GM19455 (cell line): ENCODE measurements around the gene CTIF.

Experiments
- ATAC-seq: cut with Tn5 transposase; IDR thresholded peaks from one replicate; pipeline ENCODE4 v1.9.1; 2021; ENCODE audit not compliant: unreplicated experiment

CTIF gene

DNA sequence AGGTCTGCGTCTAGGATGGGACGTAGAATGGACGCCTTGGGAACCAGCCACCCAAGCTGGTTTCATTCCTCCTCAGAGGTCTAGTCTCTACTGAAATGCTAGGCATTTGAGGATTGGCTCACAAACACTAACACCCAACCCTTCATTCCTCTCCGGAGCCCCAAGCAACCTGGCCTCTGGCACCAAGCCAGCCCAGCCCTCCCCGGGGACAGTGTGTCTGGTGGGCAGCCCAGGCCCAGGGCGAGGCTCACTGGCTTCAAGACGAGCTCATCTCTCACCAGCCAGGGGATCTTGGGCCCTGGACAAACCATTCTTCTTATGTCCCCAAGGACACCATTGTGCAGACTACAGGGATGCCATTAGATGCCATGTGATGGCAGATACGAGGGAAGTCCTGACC, 182.5 kb downstream of the CTIF start:
- no peak for ATAC-seq

DNA sequence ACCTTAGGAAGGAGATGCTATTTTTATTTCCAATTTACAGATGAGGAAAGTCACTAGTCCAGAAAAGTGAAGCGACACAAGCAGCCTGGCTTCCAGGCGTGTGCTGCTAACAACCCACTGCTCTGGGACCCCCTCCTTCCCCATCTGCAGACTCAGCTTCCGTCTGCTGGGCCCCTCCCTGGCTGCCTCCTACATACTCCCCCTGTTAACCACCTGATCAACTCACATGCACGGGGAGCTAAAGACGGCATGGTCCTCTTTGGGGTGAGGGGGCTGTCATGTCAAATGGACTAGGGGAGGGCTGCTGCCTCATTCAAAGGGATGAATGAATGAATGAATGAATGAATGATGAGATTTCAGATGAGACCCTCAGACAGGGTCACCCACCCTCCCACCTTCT, 184.2 kb downstream of the CTIF start:
- ATAC-seq, result no peak

DNA sequence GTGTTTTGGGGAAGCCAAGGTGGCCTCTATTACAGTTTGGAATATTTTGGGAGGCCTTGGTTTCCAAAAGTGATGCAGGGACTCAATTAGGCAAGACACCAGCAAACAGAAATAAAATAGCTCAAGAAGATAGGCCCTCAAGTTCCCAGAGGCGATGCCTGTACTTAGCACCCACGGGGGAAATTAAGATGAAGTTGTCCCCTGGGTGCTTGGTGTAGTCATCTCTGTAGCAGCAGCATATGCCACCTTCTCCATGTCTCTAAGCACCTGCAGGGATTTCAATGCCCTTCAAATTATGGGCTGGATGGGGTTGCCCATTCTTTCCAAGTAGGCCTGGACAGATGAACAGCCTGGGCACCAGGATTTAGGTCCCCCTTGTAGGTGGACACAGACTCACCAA, 185.0 kb downstream of the CTIF start:
- no peak for ATAC-seq

DNA sequence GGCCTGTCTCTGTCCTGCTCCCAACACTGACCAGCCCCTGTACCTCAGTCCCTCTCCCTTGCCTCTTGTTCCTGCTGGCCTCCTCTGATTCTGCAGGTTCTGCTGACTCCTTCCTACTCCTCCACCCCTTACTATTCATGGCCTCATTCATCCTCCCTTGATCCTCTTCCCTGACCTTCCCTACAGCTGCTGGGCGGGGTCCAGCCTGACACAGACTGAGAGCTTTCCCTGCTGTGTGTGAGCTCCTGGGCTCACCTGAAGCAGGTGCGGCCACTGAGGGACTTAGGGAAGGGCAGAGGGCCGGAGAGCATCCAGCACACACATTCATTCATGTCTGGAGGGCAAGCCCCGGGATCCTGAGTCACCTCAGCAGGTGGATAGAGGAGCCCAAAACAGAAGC, 185.6 kb downstream of the CTIF start:
- no peak for ATAC-seq

DNA sequence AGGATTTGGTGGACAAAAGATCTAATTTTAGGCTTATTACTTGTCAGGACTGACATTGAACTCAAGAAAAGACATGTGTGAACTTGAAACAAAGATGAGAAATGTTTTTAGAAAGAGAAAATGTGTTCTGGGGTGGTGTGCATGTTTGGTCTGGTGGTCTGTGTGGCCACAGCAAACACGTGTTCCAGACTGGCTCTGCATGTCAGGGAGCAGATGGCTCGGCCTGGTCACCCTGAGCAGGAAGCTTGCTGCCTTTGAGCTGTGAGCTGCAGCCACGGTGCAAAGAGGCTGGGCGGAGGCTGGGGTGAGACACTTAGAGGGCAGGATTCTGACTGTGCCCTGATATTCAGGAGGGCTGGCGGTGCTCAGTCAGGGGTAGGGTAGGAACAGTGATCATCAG, 186.1 kb downstream of the CTIF start:
- no peak for ATAC-seq

DNA sequence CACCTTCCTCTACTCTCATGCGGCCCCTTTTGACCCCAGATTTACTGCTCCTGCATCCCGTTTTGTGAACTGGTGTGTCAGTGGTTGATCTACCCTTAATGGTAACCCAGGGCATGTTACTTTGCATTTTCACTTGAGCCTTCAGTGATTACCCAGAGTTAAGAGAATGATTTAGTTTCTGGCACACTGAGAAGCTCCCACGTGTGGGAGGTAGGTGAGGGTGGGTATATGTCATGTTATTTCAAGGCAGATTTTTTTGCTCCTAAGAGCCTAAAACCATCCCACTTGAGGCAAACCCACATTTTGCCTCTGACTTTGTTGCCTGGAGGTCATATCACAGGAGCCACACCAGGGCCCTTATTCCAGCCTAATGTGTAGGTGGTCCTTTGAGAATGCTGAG, 186.7 kb downstream of the CTIF start:
- no peak for ATAC-seq

GRCh38 chr18:48727681-48728080, 188.8 kb downstream of the CTIF start:
- no peak for ATAC-seq

- no peak for ATAC-seq
Measured at GRCh38 chr18:48728204-48728833, 189.5 kb downstream of the CTIF start.

DNA sequence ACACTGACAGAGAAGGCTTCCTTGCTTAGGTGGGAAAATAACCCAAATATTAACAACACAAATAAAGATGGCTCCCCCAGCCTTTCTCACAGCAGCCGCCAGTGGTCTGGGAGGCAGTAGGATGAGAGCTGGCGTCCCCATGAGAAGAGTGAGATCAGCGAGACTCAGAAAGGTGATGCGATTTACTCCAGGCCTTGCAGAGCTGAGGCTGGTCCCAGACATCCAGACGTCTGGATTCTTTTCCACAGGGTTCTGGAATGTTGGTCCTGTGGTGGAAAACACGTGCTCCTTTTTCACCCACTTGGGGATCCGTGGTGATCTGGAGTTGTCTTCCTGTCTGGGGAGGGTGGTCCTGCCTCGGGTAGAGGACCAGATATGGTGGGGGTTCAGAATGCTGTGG, 190.6 kb downstream of the CTIF start:
- no peak for ATAC-seq

GRCh38 chr18:48730010-48730409, 191.2 kb downstream of the CTIF start:
- ATAC-seq, result no peak

DNA sequence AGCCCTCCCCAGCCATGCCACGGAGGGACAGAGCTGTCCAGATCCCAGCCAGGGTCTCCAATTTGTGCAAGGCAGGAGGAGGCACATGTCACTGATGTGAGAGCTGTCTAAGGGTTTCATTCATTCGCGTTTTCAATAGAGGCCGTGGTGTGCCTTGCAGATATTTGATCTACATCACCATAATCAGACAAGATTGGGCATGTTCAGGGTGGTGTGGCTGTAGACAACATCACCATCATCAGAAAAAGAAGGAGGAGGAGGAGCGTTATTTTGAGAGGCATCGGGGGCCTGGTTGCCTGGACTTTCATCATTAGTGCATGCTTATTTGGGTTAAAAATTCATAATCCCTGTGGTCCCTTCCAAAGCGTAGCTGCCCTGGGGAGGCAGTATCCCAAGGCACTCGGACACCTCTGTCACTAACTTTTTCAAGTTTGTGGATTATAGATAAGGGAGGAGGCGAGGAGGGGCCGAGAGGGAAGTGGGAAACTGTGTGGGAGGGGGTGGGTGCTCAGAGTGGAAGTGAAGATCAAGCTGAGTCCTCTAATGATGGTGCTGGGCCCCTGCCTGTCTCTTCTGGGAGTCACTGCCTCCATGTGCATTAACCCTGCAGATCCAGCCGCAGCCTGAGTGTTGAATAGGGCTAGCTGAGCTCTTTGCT, 194.1 kb downstream of the CTIF start:
- ATAC-seq, result no peak

DNA sequence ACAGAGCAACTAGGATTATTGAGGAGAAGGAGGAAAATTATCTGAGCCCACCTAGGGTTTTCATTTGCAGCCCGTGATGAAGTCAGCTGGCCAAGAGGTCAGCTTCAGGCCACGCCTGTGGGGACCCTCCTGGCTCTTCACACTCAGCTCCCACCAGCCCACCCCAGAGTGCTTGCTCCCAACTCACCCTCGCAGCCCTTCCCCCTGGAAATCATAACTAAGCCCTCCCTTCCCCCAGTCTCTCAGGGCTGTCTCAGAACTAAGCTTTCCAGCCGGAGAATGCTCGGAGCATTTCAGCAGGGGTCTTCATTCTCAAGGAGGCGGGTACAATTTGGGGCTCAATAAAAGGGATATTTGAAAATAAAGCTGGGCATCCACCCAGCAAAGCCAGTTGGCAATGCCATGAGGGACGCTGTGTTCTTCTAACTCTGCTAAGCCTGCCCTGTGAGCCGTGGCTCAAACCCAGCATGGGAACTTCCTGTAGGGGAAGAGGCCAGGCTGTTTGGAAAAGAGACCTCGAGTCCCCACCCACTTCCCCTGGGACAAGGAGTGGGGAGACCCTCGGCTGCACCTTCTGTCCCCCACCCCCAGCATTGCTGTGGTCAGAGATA, 194.9 kb downstream of the CTIF start:
- ATAC-seq, result no peak

GRCh38 chr18:48734460-48734859, 195.6 kb downstream of the CTIF start:
- no peak for ATAC-seq

DNA sequence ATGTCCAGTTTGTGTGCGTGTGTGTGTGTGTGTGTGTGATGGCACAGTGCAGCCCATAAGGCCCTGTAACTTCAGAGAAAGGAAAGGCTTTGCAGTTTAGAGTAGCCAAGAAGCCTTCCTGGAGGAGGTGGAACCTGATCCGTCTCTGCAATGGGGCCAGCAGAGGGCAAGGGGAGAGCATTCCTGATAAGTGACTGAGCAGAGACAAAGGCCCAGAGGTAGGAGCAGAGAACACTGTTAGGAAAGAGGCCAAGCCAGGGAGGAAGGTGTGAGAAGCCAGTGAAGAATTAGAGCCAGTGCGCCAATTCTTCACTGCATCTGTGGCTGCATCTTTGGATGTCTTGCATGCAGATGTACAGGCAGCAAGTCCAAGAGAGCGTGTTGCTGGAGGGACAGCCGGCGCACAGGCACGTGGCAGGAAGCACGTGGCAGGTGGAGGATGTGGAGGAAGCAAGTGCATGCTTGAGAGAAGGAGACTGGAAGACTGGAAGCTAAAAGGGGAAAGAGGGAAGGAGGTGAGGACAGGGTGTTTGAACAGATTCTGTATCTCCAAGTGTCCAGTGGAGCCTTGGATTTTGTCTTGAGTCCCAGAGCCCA, 196.3 kb downstream of the CTIF start:
- no peak for ATAC-seq

DNA sequence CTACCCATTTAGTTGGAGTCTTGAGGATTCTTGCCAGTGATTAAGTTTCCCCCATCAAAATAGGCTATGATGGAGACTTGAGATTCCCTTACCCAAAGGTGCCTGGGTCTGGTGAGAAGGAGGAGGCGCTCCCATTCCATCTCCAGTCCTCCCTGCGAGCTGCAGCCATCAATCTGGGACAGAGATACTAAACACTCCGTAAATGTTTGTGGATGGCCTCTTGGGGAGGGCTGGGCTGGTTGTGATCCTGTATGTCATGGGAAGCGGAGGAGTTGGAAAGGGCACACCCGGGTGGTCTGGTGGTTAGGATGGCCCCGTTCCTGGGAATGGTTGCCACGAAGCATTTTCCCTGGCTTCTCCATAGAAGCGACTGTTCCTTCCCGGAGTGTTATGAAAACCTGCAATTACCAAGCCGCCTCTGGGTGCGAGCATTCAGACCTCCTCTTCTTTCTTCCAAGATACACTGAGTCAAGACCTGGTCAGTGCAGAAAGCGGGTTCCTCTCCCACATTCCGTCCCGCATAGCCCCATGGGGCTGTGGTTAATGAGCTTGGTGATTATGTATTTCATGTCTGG, 196.9 kb downstream of the CTIF start:
- no peak for ATAC-seq

DNA sequence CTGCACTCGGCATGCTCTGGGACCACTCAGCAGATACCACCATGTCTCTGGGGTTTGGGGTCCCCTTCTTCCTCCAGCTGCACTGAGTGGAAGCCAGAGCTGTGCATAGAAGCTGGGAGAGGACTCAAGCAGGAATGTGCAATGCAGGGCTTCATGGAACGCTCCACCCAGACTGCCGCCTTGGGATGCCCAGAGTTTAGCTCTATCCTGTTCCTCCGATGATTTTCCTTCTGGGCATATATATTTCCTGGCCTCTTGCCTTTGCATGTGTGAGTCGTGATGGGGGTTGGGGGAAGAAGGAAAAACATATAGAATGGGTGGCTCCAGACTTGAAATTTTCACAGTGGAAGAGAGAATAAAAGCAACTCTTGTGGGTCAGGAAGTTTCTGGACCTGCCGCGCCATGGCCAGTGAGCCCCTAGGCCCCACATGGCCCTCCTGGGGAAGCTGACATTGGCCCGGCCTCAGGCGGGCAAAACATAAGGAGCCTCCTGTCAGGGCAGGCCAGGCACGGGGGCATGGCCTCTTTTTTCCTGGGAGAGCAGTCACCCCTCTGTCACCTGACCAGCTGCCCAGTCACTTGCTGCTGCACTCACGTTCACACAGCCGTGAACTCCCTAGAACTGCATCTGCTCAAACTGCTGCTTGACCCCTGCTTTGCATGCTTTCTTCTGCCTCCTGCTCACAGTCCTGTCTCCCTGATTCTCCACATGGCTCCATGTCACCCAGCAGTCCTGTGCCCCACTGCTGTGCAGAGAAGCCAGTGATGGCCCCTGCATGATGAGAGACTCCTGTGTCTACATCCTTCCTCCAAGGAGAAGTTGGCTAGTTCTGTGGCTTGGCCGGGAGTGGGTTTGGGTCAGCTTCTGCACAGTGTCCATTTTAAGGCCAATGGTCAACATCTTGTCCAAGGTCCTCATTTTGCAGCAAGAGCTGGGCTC, 197.8 kb downstream of the CTIF start:
- no peak for ATAC-seq

GRCh38 chr18:48739266-48740067, 200.6 kb downstream of the CTIF start:
- ATAC-seq, result no peak

DNA sequence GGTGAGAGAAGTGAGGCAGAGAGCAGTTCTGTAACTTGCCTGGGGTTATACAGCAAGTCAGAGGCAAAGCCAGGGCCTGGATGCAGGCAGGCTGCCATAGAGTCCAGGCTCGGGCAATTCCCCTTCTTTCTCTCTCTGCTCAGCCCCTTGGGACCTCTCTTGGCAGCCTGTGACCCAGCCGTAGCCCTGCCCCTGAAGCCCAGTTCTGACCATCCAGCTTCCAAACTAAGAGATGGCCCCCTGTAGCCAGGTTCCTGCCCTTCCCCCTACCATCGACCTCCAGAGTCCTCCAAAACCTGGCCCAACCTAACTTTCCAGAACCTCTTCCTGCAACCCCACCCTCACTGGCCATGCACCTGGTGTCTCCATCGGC, 201.2 kb downstream of the CTIF start:
- no peak for ATAC-seq

DNA sequence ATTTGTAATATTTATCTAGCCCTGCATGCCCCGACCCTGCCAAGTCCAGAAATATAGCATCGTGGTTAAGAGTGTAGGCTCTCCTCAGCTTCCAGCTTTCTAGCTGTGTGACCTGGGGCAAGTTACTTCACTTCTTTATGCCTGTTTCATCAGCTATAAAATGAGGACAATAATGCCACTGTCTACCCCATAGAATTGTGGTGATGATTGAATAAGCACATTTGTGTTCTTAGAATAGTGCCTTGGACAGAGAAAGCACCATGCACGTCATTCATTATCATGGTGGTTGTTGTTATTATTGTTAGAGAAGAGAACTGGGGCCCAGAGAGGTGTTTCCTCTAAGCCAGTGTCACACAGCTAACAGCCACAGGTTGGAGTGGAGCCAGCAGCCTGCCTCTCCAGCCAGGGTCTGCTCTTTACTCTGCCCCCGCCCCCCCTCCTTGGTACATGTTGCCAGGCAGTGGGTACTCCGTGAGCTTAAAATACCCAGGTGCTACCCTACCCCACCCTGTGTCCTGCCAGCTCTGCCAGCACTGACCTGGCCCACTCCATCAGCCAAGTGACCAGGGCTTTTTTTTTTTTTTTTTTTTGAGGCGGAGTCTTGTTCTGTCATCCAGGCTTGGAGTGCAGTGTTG, 202.1 kb downstream of the CTIF start:
- ATAC-seq, result no peak

- no peak for ATAC-seq
Measured at GRCh38 chr18:48741866-48742265, 203.0 kb downstream of the CTIF start.
